Activated CD4-positive, alpha-beta T cell treated with anti-CD3 and anti-CD28 coated beads, Interleukin-2, amount 50 U/mL, for 4 hours (primary cell): ENCODE measurements around the gene VSTM4.

Source experiments
- DNase-seq, 2 experiments: peaks; one replicate each; pipeline ENCODE4 v3.0.0-alpha.2; 2020

The VSTM4 gene

DNA sequence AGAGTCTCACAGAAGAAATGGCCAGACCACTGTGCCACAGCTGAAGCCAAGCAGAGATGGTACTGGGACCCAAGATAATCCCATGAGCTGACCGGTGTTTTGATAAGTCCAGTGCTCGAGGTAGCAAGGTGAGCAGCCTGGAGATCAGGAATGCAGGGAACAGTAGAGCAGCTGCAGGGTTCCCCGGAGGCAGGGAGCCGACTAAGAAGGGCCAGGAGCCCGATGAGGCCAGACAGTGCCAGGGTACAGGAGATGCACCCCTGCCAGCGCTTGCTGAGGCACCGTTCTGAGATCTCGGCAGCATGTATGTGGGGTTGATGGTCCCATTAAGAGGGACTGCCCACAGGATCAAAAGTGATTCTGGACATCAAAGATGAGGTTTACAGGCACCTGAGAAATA is 47.1 kb downstream of the VSTM4 start:
- no peak for DNase-seq

DNA sequence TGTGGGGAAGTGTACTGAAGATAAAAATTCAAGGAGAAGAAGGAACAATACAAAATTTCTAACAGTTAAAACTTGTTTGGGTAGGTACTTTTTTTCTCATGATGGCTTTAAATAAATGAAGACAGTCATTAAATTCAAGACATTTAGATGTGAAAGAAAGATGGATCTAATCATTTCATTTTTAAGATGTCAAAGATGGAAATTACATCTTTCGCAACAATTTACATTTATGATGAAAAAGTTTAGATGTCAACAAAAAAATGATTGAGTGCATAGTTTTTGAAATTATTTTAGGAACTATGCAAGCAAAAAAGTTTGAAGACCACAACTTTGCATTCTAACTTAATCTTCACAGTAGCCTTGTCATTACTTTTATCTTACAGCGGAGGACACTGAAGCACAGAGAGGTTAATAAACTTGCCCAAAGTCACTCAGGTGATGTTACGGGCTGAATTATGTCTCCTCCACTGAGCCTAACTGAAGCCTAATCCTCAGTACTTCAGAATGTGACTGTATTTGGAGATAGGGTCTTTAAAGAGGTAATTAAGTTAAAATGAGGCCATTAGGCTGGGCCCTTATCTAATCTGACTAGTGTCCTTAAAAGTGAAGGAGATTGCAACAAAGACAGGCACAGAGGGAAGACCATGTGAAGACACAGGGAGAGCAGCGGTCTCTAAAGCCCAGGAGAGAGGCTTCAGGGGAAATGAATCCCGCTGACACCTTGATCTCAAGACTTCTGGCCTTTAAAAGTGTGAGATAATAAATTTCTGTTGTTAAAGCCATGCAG is 48.2 kb downstream of the VSTM4 start:
- DNase-seq, result no peak

DNA sequence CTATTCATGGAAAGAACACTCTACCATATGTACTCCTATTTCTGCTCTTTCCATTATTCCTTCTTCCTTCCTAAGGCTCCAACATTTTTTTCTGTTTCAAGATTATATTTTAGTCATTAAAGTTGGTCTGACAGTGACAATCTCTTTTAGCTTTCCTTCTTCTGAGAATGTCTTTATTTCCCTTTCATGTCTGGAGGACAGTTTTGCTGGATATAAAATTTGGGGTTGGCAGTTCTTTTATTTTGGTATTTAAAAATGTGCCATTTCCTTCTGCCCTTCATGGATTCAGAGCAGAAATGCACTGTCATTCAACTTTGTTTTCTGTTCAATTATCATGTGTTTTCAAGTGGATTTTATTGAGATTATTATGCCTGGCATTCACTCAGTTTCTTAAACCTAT is 53.1 kb downstream of the VSTM4 start:
- no peak for DNase-seq

DNA sequence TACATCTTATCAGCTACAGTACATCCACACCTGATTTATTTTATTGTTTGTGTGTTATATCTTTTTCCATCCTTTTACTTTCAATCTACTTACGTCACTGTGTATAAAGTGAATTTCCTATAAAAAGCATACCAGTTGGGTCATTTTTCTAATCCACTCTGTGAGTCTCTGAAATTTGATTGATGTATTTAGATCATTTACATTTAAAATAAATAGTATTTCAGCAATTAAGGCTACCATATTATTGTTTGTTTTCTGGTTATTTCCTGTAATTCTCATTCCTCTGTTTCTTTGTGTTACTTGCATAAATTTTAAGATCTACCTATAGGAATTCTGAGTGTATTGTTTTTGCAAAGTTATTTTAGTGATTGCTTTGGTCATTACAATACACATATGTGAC is 53.7 kb downstream of the VSTM4 start:
- DNase-seq, result no peak

DNA sequence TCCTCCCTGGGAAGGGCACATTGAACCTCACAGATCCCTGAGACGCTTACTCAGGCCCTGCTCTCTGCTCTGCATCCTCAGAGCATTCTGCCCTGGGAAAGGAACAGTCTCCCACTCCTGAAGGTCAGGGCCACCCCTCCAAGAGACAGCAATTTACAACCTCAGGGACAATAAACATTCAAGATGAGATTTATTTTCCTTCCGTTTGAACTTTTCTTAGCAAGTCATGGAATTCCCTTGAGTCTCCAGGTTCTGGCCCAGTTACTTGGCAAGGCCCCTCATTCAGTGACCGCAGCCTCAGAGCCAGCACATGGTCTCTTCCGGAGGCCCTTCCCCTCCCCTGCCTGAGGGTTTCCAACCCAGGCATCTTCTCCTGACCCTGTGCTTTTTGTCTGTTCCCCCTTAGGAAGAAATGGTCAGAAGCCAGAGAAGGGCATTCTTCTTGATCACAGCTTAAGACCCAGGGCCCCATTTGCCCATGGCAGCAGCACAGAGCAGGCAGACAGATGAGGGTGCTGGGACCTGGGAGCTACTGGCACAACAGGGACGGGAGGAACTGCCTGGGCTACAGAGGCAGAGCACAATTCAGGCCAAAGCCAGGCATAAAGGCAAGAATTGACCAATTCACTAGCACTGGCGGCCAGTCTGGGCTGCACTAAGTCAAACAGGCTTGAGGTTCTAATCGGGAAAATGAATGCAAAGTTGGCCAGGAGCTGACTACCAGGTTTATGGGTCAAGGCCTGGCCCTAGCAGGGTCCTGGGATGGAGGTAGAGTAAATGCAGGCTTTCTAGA is 56.7 kb downstream of the VSTM4 start:
- DNase-seq, result no peak

DNA sequence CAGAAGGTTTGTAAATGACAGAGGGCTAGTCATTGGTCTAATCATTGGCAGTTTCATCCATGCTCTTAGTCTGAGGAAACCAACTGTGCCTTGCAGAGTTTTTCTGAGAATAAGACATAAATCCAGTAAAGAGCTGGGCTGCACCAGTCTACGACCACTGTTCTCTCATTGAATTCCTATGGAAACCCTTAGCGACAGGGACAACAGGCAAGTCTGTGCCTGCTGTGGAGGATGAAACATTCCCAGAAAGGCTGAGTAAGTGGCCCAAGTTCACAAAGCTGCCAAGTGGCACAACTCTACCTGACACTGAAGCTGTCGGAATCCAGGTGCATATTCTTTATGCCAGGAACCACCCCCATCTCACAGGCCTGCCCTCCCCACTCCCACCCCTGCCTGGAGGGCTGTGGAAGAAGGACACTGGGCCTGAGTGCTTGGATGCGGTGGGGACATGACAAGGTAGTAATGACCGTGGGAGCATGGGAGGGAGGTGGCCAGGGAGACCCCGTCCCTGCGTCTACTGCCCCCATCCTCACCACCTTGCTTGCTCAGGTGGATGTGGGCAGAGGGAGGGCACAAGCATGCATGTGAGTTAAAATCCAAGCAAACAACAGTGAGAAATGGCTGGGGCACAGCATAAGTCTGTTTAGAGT is 58.0 kb downstream of the VSTM4 start:
- DNase-seq, result no peak

DNA sequence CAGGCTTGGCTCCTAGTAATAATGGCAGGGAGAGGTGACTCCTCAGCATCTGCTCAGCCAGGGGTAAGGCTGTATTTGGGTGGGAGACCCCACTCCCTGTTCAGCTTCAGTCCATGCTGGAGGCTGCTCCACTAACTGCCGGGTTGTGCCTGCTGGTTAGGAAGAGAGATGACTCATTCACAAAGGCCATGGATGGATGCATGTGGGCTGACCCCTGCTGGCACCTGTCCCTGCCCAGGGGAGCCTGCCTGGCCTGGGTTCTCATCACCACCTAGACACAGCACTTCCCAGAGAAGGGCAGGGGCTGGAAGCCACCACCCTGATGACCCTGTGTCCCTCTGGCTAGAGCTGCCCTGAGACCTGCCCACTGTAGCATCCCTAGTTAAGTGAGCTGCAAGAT is 59.0 kb downstream of the VSTM4 start:
- DNase-seq, result no peak

DNA sequence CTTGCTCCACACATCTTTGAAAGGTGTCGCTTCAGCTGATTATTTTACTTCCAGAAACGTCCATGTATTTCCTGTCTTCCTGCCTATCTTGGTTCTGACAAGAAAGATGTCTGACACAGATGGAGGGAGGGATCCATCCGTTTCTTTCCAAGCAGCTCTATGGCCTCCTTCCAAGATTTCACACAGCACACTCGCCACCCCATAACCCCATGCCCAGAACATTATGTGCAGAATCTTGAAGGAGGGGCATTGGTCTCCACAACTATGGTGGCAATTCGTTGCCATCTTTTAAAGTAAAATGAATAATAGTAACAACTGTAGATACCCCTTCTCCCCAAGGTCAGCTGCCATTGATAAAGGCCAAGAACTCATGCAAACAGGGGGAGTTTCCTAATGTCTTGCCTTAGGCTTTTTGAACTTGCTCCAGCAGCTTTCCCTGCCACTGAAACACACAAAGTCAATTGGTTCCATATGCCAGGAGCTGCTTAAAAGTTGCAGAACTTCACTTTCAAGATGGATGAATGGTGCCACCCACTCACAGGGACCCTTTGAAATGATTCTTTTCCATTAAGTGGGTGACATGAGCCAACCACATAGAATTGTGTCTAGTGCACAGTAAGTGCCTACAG is 60.0 kb downstream of the VSTM4 start:
- no peak for DNase-seq

DNA sequence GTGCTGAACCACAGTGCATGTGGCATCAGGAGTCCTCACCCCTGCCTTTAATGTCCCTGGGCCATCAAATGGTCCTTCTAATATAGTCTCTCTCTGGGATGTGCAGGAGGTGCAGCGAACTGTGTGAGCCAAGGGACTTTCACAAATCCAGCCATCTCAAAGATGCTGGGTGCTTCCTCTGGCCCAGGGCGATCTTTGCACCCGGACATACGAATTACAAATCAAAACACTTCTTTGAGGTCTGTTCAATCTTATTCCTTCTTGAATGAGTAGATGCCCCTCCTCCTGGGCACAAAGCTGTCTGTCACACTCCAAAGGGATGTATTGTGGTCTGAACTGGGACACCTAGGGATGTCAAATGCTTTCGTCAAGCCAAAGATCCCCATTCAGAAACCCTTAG is 60.6 kb downstream of the VSTM4 start:
- DNase-seq, result no peak

DNA sequence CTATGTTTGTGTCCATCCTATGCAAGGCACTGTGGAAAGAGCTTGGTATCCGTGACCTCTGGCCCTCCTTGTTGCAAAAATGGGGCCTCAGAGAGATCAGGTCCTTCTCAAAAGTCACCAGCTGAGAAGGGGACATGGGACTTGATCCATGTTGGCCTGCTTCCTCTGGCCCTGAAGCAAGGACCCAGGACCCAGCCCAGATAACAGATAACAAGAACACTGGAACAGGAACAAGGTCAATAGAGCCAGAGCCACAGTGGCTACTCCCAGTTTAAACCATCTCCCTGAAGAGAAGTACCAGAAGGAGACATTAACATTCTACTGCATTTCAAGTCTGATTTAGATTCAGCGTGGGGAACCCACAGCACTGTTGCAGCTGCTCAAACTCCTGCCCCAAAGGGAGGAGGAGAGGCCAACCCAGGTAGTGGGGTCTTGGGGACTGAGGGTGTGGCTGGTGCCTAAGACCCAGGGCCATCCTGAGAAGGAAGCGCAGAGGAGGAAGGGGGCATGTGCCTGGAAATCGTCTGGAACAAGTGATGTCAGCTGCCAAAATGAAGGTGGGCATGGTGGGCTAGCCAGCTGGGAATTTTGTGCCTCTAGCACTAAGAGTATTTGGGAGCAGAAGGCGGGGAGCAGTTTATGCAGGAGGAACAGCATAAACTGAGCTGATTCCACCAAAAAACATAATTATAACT is 61.2 kb downstream of the VSTM4 start:
- DNase-seq, result no peak

DNA sequence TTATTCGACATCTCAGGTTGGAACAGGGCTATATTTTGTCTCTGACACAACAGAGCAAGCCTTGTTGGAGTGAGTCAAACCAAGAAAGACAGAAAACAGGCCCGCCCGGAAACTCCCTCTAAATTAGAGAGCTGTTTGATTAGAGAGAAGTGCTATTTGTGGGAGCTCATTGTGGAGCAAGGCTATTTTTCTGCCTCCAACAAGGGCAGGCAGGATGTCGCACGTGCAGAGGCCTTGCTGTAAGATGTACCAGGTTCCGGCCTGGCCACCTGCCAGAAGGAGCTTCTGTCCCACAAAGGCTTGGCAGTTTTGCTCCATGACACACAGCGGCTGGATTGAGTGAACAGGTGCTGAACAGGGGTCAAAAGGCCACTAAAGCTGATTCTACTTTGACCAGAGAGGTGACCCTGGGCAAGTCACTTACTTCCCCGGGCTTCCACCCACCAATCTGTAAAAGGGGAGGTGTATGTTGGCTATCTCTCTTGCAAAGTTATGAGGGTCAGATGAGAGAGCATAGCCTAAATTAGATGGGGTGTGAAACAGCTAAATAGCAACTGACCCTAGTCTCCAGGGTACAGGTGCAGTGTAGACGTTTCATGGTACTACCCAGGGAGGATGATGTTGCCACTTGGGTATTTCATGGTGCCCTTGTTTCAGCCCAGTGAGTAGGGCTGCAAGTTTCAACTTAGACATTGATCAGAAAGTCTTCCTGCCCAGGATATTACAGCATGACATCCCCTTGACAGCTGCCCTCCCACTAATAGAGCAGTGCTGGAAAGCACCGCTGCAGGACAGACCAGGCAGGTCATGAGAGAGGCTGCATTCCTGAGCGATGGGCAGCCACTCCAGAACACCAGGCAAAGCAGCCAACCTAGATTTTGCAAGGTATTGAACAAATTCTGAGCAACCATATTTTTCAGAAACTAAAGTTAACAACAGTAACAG is 62.0 kb downstream of the VSTM4 start:
- DNase-seq, result no peak

DNA sequence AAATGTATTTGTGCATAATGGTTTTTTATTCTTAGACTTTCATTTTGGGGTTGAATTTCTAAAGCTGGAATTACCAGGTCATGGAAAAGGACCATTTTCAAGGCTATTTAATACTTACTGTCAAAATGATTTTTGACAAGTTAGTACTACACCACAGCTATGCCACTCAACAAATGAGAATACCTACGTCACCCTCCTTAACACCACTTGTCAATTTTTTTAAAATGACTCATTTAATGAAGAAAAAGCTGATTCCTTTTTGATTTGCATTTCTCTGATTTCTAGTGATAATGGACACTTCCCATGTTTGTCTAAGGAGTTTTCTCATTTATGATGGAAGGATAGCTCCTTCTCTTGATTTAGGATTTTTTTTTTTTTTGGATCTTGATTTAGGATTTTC is 63.3 kb downstream of the VSTM4 start:
- no peak for DNase-seq

DNA sequence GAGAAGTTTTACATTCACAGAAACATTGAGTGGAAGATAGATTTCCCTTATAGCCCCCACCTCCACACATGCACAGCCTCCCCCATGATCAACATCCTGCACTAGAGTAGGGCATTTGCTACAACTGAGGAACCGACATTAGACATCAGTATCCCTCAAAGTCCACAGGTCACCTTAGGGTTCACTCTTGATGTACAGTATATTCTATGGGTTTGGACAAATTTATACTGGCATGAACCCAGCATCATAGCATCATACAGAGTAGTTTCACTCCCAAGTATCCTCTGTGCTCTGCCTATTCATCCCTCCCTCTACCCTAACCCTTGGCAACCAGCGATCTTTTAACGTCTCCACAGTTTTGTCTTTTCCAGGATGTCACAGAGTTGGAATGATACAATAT is 64.4 kb downstream of the VSTM4 start:
- no peak for DNase-seq

DNA sequence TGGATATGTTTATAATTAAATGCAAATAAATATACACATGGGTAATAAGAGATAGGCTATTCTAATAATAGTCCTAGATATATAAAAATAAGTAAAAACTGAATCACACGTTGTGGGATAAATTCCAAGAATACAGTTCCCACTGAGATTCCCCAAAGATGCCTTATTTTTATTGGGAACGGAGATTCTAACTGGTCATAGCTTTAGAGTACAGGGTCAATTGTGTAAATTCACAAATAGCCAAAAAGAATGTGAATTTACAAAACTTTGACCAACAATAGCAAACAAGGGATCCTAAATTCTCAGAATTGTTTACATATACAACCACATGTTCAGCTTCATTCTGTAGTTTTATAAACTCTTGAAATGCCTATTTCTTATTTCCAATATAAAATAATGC is 65.0 kb downstream of the VSTM4 start:
- DNase-seq, result no peak

DNA sequence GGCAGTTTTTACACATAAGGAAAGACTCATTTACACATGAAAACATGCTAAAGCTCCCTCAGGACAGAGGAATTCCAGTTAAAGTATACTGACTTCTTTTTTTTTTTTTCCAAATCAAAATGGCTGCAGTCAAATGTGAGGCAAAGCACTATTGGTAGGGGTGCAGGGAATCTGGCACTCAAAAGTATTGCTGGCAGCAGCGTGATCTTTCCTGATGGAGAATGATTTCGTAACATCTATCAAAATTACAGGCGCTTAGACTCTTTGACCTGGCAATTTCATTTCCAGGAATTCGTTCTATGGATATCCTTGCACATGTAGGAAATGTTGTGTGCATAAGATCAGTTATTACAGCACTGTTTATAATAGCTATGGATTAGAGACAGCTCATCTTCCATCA is 65.7 kb downstream of the VSTM4 start:
- no peak for DNase-seq

DNA sequence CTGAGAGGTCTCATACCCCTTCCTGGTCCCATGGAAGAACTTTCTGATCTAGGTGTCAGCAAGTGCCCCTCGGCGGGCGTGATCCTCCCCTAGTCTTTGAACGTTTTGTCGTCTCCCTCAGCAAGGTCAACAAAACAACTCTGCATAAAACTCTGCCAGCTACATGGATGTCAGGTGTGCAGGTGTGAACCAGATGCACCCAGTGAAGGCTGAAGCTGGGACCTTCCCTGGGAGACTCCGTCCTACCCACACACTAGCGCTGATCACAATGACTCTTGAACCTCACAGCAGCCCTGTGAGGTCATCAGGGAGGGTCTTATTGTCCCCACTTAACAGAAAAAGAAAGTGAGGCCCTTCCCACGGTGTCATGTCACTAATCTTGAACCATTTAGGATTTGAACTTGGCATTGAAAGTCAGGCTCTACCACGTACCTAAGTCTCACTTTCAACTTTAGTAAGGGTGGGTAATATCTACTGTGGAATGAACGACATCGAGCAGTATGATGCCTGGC is 68.1 kb downstream of the VSTM4 start:
- DNase-seq, result no peak

DNA sequence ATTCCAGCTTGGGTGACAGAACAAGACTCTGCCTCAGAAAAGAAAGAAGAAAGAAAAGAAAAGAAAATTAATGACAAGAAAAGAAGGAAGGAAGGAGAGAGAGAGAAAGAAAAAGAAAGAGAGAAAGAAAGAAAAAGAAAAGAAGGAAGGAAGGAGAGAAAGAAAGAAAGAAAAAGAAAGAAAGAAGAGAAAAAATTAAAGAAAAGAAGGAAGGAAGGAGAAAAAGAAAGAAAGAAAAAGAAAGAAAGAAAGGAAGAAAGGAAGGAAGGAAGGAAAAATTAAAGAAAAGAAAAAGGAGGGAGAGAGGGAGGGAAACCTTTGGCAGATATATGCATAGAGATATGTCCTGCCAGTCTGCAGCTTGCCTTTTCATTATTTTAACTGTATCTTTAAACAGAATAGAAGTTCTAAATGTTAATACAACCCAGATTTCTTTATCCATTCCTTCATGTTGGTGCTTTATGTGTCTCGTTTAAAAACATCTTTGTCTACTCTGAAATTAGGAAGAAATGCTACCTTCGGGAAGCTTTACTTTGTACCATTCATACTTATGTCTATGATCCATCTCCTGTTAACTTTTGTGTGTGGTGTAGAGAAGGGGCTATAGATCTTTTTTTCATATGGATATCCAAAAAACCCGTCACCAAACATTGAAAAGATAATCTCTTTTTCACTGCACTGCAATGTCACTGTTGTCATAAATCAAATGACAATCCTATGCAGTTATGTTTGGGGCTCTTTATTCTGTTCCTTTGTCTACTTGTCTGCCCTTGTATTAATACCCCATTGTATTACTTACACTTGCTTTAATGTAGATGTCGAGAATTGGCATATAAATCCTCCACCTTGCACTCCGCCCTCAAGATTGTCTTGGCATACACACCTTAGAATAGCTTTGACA is 70.8 kb downstream of the VSTM4 start:
- DNase-seq, result no peak

DNA sequence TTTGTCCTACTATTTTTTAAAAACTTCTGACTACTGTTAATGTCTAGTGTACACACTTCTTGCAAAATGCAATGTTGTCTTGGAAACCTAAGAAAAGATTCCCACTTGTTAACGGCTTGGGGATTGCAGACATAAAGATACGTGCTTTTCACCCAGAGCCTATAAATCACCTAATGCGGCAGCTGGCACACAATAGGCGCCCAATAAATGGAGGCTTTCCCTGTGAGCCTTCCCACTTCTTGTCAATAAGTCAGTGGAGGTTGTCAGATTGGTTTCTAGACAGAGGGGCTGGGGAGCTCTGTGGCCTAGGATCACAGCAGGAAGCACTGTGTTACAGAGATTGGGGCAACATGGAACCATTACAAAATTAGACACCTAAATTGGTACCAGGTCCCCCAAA is 74.7 kb downstream of the VSTM4 start:
- DNase-seq, result no peak

DNA sequence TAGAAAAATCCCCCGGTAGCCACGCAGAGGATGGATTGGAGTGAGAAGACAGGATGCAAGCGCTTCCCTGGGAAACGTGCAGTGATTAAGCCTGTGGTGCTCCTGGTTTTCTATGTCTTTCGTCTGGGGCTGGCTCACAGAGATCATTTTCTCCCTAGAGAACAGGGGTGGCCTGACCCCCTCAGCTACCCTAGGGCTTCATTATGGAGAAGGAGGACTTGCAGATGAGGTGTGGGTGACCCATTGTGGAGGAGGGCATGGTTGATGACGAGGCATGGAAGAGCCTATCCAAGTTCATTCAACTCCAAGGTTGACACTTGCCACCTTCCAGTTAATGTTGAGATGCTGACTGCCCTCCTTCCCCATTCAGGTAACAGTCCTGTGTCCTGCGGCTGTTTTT is 75.9 kb downstream of the VSTM4 start:
- DNase-seq, result no peak

DNA sequence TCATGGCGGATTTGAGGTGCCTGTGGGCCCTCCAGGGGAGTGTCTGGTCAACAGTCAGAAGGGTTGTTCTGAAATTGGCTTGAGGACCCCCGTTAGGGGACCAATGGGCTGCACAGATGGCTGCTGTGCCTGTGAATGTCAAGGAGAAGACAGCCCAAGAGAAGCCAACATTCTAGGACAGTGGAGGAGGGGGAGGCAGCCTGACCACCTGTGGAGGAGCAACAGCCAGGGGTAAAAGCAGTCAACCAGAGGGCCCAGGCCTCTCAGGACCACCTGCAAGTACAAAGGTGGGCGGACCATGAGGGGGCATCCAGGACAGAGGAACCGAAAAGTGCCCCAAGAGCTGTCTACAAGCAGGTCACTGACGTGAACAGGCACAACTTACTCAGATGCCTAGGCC is 76.6 kb downstream of the VSTM4 start:
- no peak for DNase-seq
